ENCODE results near the gene TASP1.
"Not testable (repeated sequence)": the region's sequence is repeated elsewhere in the genome, so short reads cannot be mapped to it uniquely, and the experiment has no call there.

Gene TASP1

GRCh38 chr20:13648291-13649228 is 9.8 kb upstream of the TASP1 start:
- no peak for TF ChIP-seq CTCF (IDR thresholded peaks at IDR 0.05; ENCODE audit: insufficient read depth, low read depth, low read length, missing control alignments)
- H3K4me3 ChIP-seq (ENCODE audit: low read length): no peak overlapping the region

GRCh38 chr20:13644010-13644409 is 5.3 kb upstream of the TASP1 start:
- TF ChIP-seq CTCF (IDR thresholded peaks at IDR 0.05; ENCODE audit: insufficient read depth, low read depth, low read length, missing control alignments): no peak
- peak; percentile 83 for DNase-seq (ENCODE audit: low read depth)

More at GRCh38 chr20:13648291-13649228, 9.8 kb upstream of the TASP1 start:
- no peak for DNase-seq (ENCODE audit: low read depth)

GRCh38 chr20:13639150-13639497 is 392 bp upstream of the TASP1 start:
- TF ChIP-seq CTCF (IDR thresholded peaks at IDR 0.05; ENCODE audit: insufficient read depth, low read depth, low read length, missing control alignments): no peak
- peak overlapping the region; percentile 98 for H3K4me3 ChIP-seq (ENCODE audit: low read length)
- no peak for DNase-seq (ENCODE audit: low read depth)

More at GRCh38 chr20:13644010-13644409, 5.3 kb upstream of the TASP1 start:
- H3K4me3 ChIP-seq (ENCODE audit: low read length): no peak overlapping the region

GRCh38 chr20:13638162-13638495 is 603 bp downstream of the TASP1 start:
- DNase-seq (ENCODE audit: low read depth): peak; percentile 46
- H3K4me3 ChIP-seq (ENCODE audit: low read length): peak overlapping the region; percentile 98
- no peak for TF ChIP-seq CTCF (IDR thresholded peaks at IDR 0.05; ENCODE audit: insufficient read depth, low read depth, low read length, missing control alignments)

GRCh38 chr20:13632431-13632830 is 6.3 kb downstream of the TASP1 start:
- DNase-seq (ENCODE audit: low read depth): no peak
- H3K4me3 ChIP-seq (ENCODE audit: low read length): no peak overlapping the region
- TF ChIP-seq CTCF (IDR thresholded peaks at IDR 0.05; ENCODE audit: insufficient read depth, low read depth, low read length, missing control alignments): no peak

- not testable (repeated sequence) for H3K4me3 ChIP-seq (ENCODE audit: low read length)
- DNase-seq (ENCODE audit: low read depth): peak; percentile 68
Measured at GRCh38 chr20:13627525-13627924, 11.2 kb downstream of the TASP1 start.

- no peak for DNase-seq (ENCODE audit: low read depth)
- H3K4me3 ChIP-seq (ENCODE audit: low read length): no peak overlapping the region
- TF ChIP-seq CTCF (IDR thresholded peaks at IDR 0.05; ENCODE audit: insufficient read depth, low read depth, low read length, missing control alignments): no peak
Measured at GRCh38 chr20:13626724-13627123, 12.0 kb downstream of the TASP1 start.

Data from epithelial cell of esophagus (primary cell).